22Rv1 (cell line): ENCODE data around the gene GGNBP2.
"Not testable (repeated sequence)": the region's sequence is repeated elsewhere in the genome, so short reads cannot be mapped to it uniquely, and the experiment has no call there.

Experiments
- H3K27ac ChIP-seq: fragments of 450-650 bp; 2 replicates; pipeline ENCODE4 v1.5.1; 2017
- CTCF ChIP-seq: fragments of 450-650 bp; IDR thresholded peaks from 2 replicates; pipeline ENCODE4 v1.5.1; 2017; ENCODE audit warnings: mild to moderate bottlenecking
- ZFX ChIP-seq: fragments of 450-650 bp; IDR thresholded peaks from 2 replicates; pipeline ENCODE4 v1.6.1; 2017; ENCODE audit warnings: antibody characterized with exemption, borderline replicate concordance

The GGNBP2 gene

GRCh38 chr17:36507266-36507665, 37.5 kb upstream of the GGNBP2 start:
- no peak overlapping the region for H3K27ac ChIP-seq
- TF ChIP-seq CTCF = no peak
- TF ChIP-seq ZFX = no peak

GRCh38 chr17:36508439-36508838, 36.3 kb upstream of the GGNBP2 start:
- H3K27ac ChIP-seq = not testable (repeated sequence)

- no peak for TF ChIP-seq CTCF
- TF ChIP-seq ZFX = no peak
- no peak overlapping the region for H3K27ac ChIP-seq
Observed at GRCh38 chr17:36509272-36509985, 35.3 kb upstream of the GGNBP2 start.

- TF ChIP-seq CTCF (no peak), ZFX (no peak)
- H3K27ac ChIP-seq = no peak overlapping the region
Observed at GRCh38 chr17:36510636-36511035, 34.1 kb upstream of the GGNBP2 start.

GRCh38 chr17:36511216-36511615, 33.5 kb upstream of the GGNBP2 start:
- H3K27ac ChIP-seq = no peak overlapping the region
- no peak for TF ChIP-seq CTCF
- TF ChIP-seq ZFX = no peak

GRCh38 chr17:36512641-36513040, 32.1 kb upstream of the GGNBP2 start:
- TF ChIP-seq CTCF = no peak
- no peak for TF ChIP-seq ZFX
- H3K27ac ChIP-seq = no peak overlapping the region

- H3K27ac ChIP-seq = no peak overlapping the region
- TF ChIP-seq CTCF = no peak
- TF ChIP-seq ZFX = no peak
Observed at GRCh38 chr17:36514856-36515255, 29.9 kb upstream of the GGNBP2 start.

- TF ChIP-seq CTCF (no peak), ZFX (no peak)
- no peak overlapping the region for H3K27ac ChIP-seq
Observed at GRCh38 chr17:36515837-36516236, 28.9 kb upstream of the GGNBP2 start.
